K562 (cell line): ENCODE measurements around the gene ZNF648. TPM values are rescaled to one million over a fixed set of nuclear protein-coding genes. Genes with fewer than 3 reads are reported as not detected.
A peak's percentile ranks its signal among the peaks of the same experiment; 100 is the strongest.

Experiments used
- ATAC-seq: fragments of 200-7000 bp; cut with Tn5 transposase; 3 replicates; pipeline ENCODE4 v1.9.1; 2020; ENCODE audit warnings: moderate library complexity
- BruUV-seq: library from RNA; stranded (reverse); fragments of 400-500 nt; replicated peaks from 2 replicates; lab custom pipeline; 2021; lab: Mats Ljungman, UMichigan
- CTCF ChIA-PET: fragments of 300-600 bp; formaldehyde crosslinking; extraction: SDS; loops from one replicate; lab custom pipeline; 2021; ENCODE audit warnings: low intra/inter-chr PET ratio; lab: Yijun Ruan, JAX
- POLR2A ChIA-PET: fragments of 300-600, 350-650 bp; sonication (Branson Sonifier 250); formaldehyde crosslinking; extraction: SDS; loops from one replicate; lab custom pipeline; 2021; ENCODE audit warnings: antibody characterized with exemption, inconsistent platforms; lab: Yijun Ruan, JAX
- DNase-seq, 4 experiments: peaks; one replicate each; pipeline versions ENCODE4 v3.0.0 to v3.0.0-alpha.2; 2011 to 2018; ENCODE audit warnings: low spot score in 3 of 4, mixed read lengths in 3 of 4; ENCODE audit errors: extremely low read depth in 1 of 4
- FAIRE-seq: peaks from 2 replicates; lab custom pipeline; 2011; peaks lifted over from hg19 to GRCh38; lab: Jason Lieb, UNC
- H2AFZ ChIP-seq: 2 replicates; pipeline ENCODE4 v1.6.0; 2011; ENCODE audit warnings: low read depth, low read length, control low read depth, inconsistent platforms
- H3K27ac ChIP-seq: fragments of 200-600 bp; 3 replicates; pipeline ENCODE4 v1.8.0; 2011; ENCODE audit warnings: low read depth, mild to moderate bottlenecking, control low read depth, inconsistent platforms, low read length, moderate library complexity, mixed read lengths; ENCODE audit errors: extremely low read depth
- H3K27me3 ChIP-seq, 2 experiments: fragments of 300-600 bp in 1 of 2; 2 replicates in 1 of 2; 3 replicates in 1 of 2; pipeline versions ENCODE4 v1.6.0 to v1.8.0; 2011; ENCODE audit warnings: inconsistent platforms in 2 of 2, low read length in 2 of 2, mild to moderate bottlenecking in 1 of 2, mixed read lengths in 1 of 2, moderate library complexity in 1 of 2; ENCODE audit not compliant: control insufficient read depth in 2 of 2, insufficient read depth in 2 of 2
- H3K36me3 ChIP-seq: fragments of 300-600 bp; 3 replicates; pipeline ENCODE4 v1.8.0; 2011; ENCODE audit warnings: mild to moderate bottlenecking, low read length, inconsistent platforms; ENCODE audit not compliant: control insufficient read depth, insufficient read depth
- H3K4me1 ChIP-seq, 2 experiments: fragments of 200-600 bp in 1 of 2; replicated peaks in 1 of 2; 2 replicates in 1 of 2; 3 replicates in 1 of 2; pipeline versions ENCODE4 v1.5.1 to v1.8.0; 2011; ENCODE audit warnings: inconsistent platforms in 2 of 2, low read length in 2 of 2, mild to moderate bottlenecking in 1 of 2, mixed read lengths in 1 of 2, moderate library complexity in 1 of 2; ENCODE audit not compliant: control insufficient read depth in 2 of 2, insufficient read depth in 2 of 2
- H3K4me2 ChIP-seq: 2 replicates; pipeline ENCODE4 v1.6.1; 2011; ENCODE audit warnings: low read length, control low read depth, inconsistent platforms, mixed read lengths; ENCODE audit not compliant: insufficient read depth
- H3K4me3 ChIP-seq: fragments of 200-600 bp; sonication (generic), shearing (Covaris generic); 2 replicates; pipeline ENCODE4 v1.5.1; 2016; ENCODE audit warnings: control low read depth, inconsistent platforms
- H3K79me2 ChIP-seq: fragments of 200-600 bp; 3 replicates; pipeline ENCODE4 v1.8.0; 2011; ENCODE audit warnings: low read length, inconsistent platforms; ENCODE audit not compliant: control insufficient read depth, insufficient read depth
- H3K9ac ChIP-seq, 2 experiments: 2 replicates each; pipeline versions ENCODE4 v1.6.0 to v1.6.1; 2011; ENCODE audit warnings: low read depth in 2 of 2, low read length in 2 of 2, control low read depth in 1 of 2, inconsistent platforms in 1 of 2, mild to moderate bottlenecking in 1 of 2, mixed read lengths in 1 of 2; ENCODE audit not compliant: insufficient read depth in 1 of 2
- H3K9me1 ChIP-seq: one replicate; pipeline ENCODE4 v1.6.0; 2011; ENCODE audit warnings: inconsistent platforms, mild to moderate bottlenecking, low read length, moderate library complexity; ENCODE audit not compliant: control insufficient read depth, insufficient read depth
- H3K9me3 ChIP-seq: replicated peaks from 2 replicates; pipeline ENCODE4 v1.5.1; 2011; ENCODE audit warnings: low read depth, low read length, inconsistent platforms; ENCODE audit not compliant: control insufficient read depth, insufficient read depth
- H4K20me1 ChIP-seq: replicated peaks from 2 replicates; pipeline ENCODE4 v1.6.1; 2011; ENCODE audit warnings: low read length, inconsistent platforms, mixed read lengths; ENCODE audit not compliant: control insufficient read depth, insufficient read depth
- COPS2 ChIP-seq: fragments of 450-650 bp; conservative IDR thresholded peaks from 2 replicates; pipeline ENCODE4 v1.6.1; 2016; ENCODE audit warnings: mild to moderate bottlenecking, moderate library complexity
- CTCF ChIP-seq, 3 experiments: IDR thresholded peaks in 2 of 3; conservative IDR thresholded peaks in 1 of 3; 2 replicates each; pipeline ENCODE4 v1.5.1; 2011 to 2012; ENCODE audit warnings: low read length in 3 of 3, mild to moderate bottlenecking in 3 of 3, control low read depth in 2 of 3, improper control_type of control experiment in 1 of 3, inconsistent platforms in 1 of 3, low read depth in 1 of 3, mixed read lengths in 1 of 3, moderate library complexity in 1 of 3; ENCODE audit not compliant: insufficient read depth in 2 of 3
- HDAC8 ChIP-seq: fragments of 450-650 bp; IDR thresholded peaks from 2 replicates; pipeline ENCODE4 v1.6.1; 2016; ENCODE audit warnings: mild to moderate bottlenecking, missing genetic modification characterization, moderate library complexity, missing compliant biosample characterization
- HLTF ChIP-seq: fragments of 450-650 bp; IDR thresholded peaks from 2 replicates; pipeline ENCODE4 v1.6.1; 2016
- PML ChIP-seq: IDR thresholded peaks from 2 replicates; pipeline ENCODE4 v1.6.1; 2012; ENCODE audit warnings: low read length, inconsistent platforms
- RBM25 ChIP-seq: fragments of 200-400 bp; formaldehyde crosslinking; IDR thresholded peaks from 2 replicates; pipeline ENCODE4 v1.6.1; 2018; ENCODE audit warnings: low read length, low read depth, moderate library complexity; ENCODE audit not compliant: severe bottlenecking
- SREBF2 ChIP-seq: sonication (generic); formaldehyde crosslinking; IDR thresholded peaks from 2 replicates; pipeline ENCODE4 v1.4.0; 2020; ENCODE audit warnings: mild to moderate bottlenecking, missing genetic modification reagents
- STAT5B ChIP-seq: fragments of 250-450 bp; sonication (Bioruptor Pico); IDR thresholded peaks from 2 replicates; pipeline ENCODE4 v1.8.0; 2021; ENCODE audit warnings: mild to moderate bottlenecking, inconsistent platforms
- TAF1 ChIP-seq: IDR thresholded peaks from 2 replicates; pipeline ENCODE4 v1.6.1; 2011; ENCODE audit warnings: mild to moderate bottlenecking, low read length, moderate library complexity; ENCODE audit not compliant: insufficient read depth, control insufficient read depth, severe bottlenecking; ENCODE audit errors: extremely low read depth
- TRIM28 ChIP-seq: fragments of 450-650 bp; IDR thresholded peaks from 2 replicates; pipeline ENCODE4 v1.6.1; 2017
- ZNF121 ChIP-seq: sonication (generic); formaldehyde crosslinking; conservative IDR thresholded peaks from 2 replicates; pipeline ENCODE4 v1.8.0; 2022; ENCODE audit warnings: missing genetic modification reagents
- WGBS: fragments of 100-300 bp; shearing (Covaris generic); methylation state at CpG from one replicate; pipeline ENCODE4 v1.1.6; 2016; ENCODE audit warnings: low coverage, mixed read lengths; ENCODE audit not compliant: insufficient coverage; ENCODE audit errors: missing lambda C conversion rate; 5-methylcytosine and 5-hydroxymethylcytosine counted together
- in situ Hi-C: fragments of 300-500 bp; cut with MboI; formaldehyde crosslinking; loops from 4 replicates; pipeline ENCODE4 v1.15.0; 2018; ENCODE audit warnings: inconsistent platforms, mixed read lengths
- intact Hi-C: fragments of 100-400 bp; cut with micrococcal nuclease; formaldehyde crosslinking; loops from 2 replicates; pipeline ENCODE4 v1.14.2; 2022
- polyA plus RNA-seq, 8 experiments: library from polyadenylated mRNA; depleted of rRNA in 4 of 8; stranded (reverse) in 5 of 8; unstranded in 3 of 8; fragments of >200 nt; fragmentation: Nextera tagmentation in 2 of 8; fragmentation: Illumina TruSeq in 1 of 8; extraction: Ambion mirVana in 2 of 8; extraction: Trizol in 1 of 8; gene quantifications; 2 replicates each; pipeline versions ENCODE4 v1.2.1 to v1.2.3, GENCODE V29; 2011 to 2014; ENCODE audit warnings: inconsistent platforms in 1 of 8, missing spikeins in 1 of 8
- total RNA-seq, 7 experiments: library from RNA; depleted of rRNA in 6 of 7; stranded (reverse); fragments of >200 nt in 6 of 7; fragmentation: Illumina TruSeq in 2 of 7; extraction: Trizol in 2 of 7; gene quantifications; 2 replicates each; pipeline versions ENCODE4 v1.2.1 to v1.2.3, GENCODE V29; 2011 to 2021; ENCODE audit warnings: low replicate concordance in 1 of 7

Gene ZNF648
- total and polyA plus RNA-seq, 9 of the 15 experiments (the other 6 are each of a cell fraction or from before 2014, with no cell fraction given), result 0.06 to 0.27 (median 0.18) TPM; not detected in 2

GRCh38 chr1:182038220-182038619 lies 23.3 kb downstream of the ZNF648 start:
- no peak for FAIRE-seq
- WGBS, result 0% methylated on average over 2 of the region's 2 CpGs
- ATAC-seq, result no peak
- no peak overlapping the region for H2AFZ ChIP-seq
- TF ChIP-seq HDAC8 (tag) (no peak), HLTF (0 out of 2 replicates have a peak, but pooled peaks have one; percentile 40), TRIM28 (peak; percentile 68), RBM25 (peak; percentile 36)
- TF ChIP-seq, all 486 proteins: peak for 3
- Histone ChIP-seq H3K4me1 (no peaks in the 10 kb centered on the region), H3K36me3 (no peaks in the 10 kb centered on the region), H3K9ac (no peak overlapping the region), H3K27ac (no peak overlapping the region), H3K79me2 (no peaks in the 10 kb centered on the region), H3K9me1 (no peaks in the 10 kb centered on the region), H3K27me3 (no peaks in the 10 kb centered on the region), H3K9me3 (no peaks in the 10 kb centered on the region), H3K4me2 (no peak overlapping the region), H3K4me3 (no peak overlapping the region), H4K20me1 (no peaks in the 10 kb centered on the region)
- intact Hi-C loops, result no loop called here
- DNase-seq, result no peak
- BruUV-seq, result no TSS peak
- ChIA-PET CTCF (no interaction called here), POLR2A (no interaction called here)
- in situ Hi-C loops, result no loop called here

DNA sequence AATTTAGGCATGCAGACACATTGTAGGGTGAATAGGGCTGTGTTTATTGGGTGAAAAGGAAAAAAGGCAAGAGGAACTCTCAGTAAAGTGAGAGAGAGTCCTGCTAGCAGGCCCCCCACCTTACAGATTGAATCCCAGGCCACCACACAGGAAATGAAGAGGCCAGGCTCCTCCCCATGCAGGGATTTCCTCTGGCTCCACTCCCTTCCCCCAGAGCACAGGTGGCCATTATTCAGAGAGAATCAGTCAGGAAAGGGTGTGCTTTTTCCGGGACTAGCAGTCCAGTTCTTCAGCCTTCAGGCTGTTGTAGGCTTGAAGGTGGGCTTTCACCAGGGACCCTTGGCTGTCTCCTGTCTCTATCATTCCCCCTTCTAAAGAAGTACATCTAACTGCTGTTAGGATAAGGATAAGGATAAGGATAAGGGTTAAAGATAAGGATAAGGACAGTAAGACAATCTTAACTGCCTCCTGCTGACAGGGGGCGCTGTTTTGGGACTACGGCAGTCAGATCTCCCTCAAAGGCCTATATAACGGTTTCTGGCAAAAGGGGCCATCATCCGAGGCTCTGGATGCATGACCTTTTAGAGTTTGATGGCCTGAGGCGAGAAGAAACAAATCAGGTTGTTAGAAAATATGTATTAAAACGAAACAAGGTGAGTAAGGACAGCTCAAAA lies 26.3 kb downstream of the ZNF648 start:
- DNase-seq (peak in 1 of 4 experiments; percentile 26), ATAC-seq (no peak; the same call in 2 of the 3 replicates), FAIRE-seq (peak; percentile 11)
- Histone ChIP-seq H3K9me3 (no peaks in the 10 kb centered on the region), H3K79me2 (no peaks in the 10 kb centered on the region), H4K20me1 (no peaks in the 10 kb centered on the region), H3K4me2 (no peak overlapping the region), H3K4me1 (peaks cover under 1 to 4% of the 10 kb centered on the region in 2 experiments; a peak in 2 of 5 replicates), H3K9ac (no peak overlapping the region), H3K4me3 (no peak overlapping the region), H3K27me3 (no peaks in the 10 kb centered on the region), H2AFZ (no peak overlapping the region), H3K9me1 (no peaks in the 10 kb centered on the region), H3K27ac (no peak overlapping the region), H3K36me3 (no peaks in the 10 kb centered on the region)
- TF ChIP-seq SREBF2 (CRISPR knock-in tag) (no peak), ZNF121 (CRISPR knock-in tag) (no peak), TAF1 (no peak), COPS2 (no peak), PML (no peak), STAT5B (CRISPR knock-in tag) (no peak), CTCF (IDR thresholded peaks at IDR 0.05 in 2 of 3, conservative IDR thresholded peaks at IDR 0.05 in 1 of 3; ENCODE audit: insufficient read depth in 2 of 3, low read depth in 1 of 3, low read length in 3 of 3) (peak; percentile 13 to 42 (median 35); a peak in 4 of 6 replicates)
- ChIA-PET POLR2A (no interaction called here), CTCF (no interaction called here)
- in situ Hi-C loops, result no loop called here
- BruUV-seq, result no TSS peak
- WGBS, result 5% methylated on average over 7 of the region's 7 CpGs
- intact Hi-C loops, result no loop called here
